ENCODE measurements around the gene LAMTOR2. TPM values are rescaled to one million over a fixed set of nuclear protein-coding genes. Genes with fewer than 3 reads are reported as not detected.
A peak's percentile ranks its signal among the peaks of the same experiment; 100 is the strongest.
"Not testable (repeated sequence)": the region's sequence is repeated elsewhere in the genome, so short reads cannot be mapped to it uniquely, and the experiment has no call there.

LAMTOR2 gene
- total and polyA plus RNA-seq, 2 experiments from 2014 or later, result 75.5 to 199 TPM

DNA sequence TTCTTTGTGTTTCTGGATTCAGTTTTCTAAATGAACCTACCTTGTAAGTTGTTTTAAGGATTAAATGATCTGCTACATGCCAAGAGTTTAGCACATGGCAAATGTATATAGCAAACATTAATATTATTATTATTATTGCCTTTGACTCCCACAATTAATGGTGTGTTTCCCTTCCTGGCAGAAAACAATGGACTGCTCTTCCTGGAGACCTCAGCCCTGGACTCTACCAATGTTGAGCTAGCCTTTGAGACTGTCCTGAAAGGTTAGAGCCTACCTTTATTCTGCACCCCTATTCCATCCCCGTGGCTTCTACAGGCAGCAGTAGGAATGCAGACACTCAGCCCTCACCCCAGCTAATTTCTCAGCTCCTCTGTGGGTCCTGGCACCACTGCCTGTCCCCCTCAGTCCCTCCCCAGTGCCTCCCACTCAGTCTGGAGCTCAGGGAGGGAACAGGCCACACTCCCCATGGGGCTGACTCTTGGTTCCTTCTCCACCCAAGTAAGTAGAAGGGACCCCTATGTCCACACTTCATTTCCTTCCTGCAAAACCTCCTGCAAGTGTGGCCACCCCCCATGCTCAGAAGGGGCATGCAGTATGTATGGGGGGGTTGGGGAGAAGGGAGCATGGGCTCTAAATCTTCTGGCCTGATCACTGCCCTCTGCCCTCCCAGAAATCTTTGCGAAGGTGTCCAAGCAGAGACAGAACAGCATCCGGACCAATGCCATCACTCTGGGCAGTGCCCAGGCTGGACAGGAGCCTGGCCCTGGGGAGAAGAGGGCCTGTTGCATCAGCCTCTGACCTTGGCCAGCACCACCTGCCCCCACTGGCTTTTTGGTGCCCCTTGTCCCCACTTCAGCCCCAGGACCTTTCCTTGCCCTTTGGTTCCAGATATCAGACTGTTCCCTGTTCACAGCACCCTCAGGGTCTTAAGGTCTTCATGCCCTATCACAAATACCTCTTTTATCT, 15.2 kb downstream of the LAMTOR2 start:
- TF ChIP-seq, protein P1, sequence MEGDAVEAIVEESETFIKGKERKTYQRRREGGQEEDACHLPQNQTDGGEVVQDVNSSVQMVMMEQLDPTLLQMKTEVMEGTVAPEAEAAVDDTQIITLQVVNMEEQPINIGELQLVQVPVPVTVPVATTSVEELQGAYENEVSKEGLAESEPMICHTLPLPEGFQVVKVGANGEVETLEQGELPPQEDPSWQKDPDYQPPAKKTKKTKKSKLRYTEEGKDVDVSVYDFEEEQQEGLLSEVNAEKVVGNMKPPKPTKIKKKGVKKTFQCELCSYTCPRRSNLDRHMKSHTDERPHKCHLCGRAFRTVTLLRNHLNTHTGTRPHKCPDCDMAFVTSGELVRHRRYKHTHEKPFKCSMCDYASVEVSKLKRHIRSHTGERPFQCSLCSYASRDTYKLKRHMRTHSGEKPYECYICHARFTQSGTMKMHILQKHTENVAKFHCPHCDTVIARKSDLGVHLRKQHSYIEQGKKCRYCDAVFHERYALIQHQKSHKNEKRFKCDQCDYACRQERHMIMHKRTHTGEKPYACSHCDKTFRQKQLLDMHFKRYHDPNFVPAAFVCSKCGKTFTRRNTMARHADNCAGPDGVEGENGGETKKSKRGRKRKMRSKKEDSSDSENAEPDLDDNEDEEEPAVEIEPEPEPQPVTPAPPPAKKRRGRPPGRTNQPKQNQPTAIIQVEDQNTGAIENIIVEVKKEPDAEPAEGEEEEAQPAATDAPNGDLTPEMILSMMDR (IDR thresholded peaks at IDR 0.05; ENCODE audit: low read depth, low read length), result no peak
- no peaks in the 10 kb centered on the region for H3K27me3 ChIP-seq

DNA sequence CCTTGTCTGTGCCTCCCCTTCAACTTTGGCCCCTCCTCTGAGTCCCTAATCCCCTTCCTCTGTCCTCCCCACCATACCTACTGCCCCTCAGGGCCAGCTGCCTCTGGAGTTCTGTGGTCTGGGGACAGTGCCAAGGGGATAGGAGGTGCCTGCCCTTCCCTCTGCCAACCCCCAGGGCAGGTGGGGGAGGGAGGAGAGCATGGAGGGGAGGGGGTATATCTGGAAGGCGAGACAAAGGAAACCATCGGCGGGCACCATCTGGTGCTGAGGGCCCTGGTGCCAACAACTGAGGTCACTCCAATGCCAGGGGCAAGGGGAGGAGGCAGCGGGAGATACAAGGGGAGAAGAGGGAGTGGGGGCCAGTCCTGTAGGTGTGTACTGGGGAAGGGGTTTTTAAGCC, 16.0 kb downstream of the LAMTOR2 start:
- Histone ChIP-seq H3K4me1 (ENCODE audit: low read depth) (peaks cover 39% of the 10 kb centered on the region), H3K36me3 (peaks cover 4% of the 10 kb centered on the region), H3K27me3 (no peaks in the 10 kb centered on the region), H3K9me3 (ENCODE audit: low read depth) (no peaks in the 10 kb centered on the region), H3K27ac (peak overlapping the region; percentile 20), H3K4me3 (no peak overlapping the region)
- no peak for DNase-seq (ENCODE audit: low read depth in 1 of 2, low spot score in 1 of 2)
- TF ChIP-seq, protein P1 (IDR thresholded peaks at IDR 0.05; ENCODE audit: low read depth, low read length), result no peak

More for the DNA sequence above, 15.2 kb downstream of the LAMTOR2 start:
- DNase-seq (ENCODE audit: low read depth in 1 of 2, low spot score in 1 of 2), result no peak
- H3K4me1 ChIP-seq (ENCODE audit: low read depth), result peaks cover 31% of the 10 kb centered on the region
- peak overlapping the region; percentile 20 for H3K27ac ChIP-seq
- H3K4me3 ChIP-seq, result no peak overlapping the region
- H3K9me3 ChIP-seq (ENCODE audit: low read depth), result no peaks in the 10 kb centered on the region
- H3K36me3 ChIP-seq, result peaks cover 4% of the 10 kb centered on the region

DNA sequence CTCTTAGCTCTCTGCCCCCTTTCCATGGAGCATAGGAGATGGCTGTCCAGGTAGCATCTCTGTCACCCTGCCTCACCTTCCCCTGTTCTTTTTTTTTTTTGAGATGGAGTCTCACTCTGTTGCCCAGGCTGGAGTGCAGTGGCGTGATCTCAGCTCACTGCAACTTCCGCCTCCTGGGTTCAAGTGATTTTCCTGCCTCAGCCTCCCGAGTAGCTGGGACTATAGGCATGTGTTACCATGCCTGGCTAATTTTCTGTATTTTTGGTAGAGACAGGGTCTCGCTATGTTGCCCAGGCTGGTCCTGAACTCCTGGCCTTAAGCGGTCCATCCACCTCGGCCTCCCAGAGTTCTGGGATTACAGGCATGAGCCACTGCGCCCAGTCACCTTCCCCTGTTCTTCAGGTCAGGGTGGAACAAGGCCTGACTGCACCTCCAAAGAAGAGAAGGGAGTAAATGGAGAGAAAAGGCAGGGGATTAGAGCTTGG, 16.8 kb downstream of the LAMTOR2 start:
- H3K36me3 ChIP-seq; H3K9me3 ChIP-seq (ENCODE audit: low read depth); H3K4me3 ChIP-seq; H3K27me3 ChIP-seq; DNase-seq (ENCODE audit: low read depth in 1 of 2, low spot score in 1 of 2): not testable (repeated sequence)
- H3K4me1 ChIP-seq (ENCODE audit: low read depth), result peaks cover 47% of the 10 kb centered on the region
- peak overlapping the region; percentile 81 for H3K27ac ChIP-seq

DNA sequence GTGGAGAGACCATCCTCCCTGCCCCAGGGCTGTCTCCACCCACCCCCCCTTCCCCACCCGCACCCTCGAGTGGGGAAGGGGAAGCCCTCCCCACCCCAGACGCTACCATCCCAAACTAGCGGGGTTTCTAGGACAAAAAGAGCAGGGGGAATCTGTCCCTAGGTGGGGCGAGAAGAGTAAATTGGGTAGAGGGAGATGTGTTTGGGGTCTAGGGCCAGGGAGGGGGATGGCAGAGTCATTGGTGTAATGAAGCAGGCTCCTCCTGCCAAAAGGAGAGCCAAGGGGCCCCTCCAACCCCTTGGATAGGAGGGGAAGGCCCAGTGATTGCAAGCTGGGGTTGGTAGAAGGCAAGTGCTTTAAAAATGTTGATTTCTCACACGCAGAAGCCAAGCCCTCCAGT, 17.7 kb downstream of the LAMTOR2 start:
- peaks cover 54% of the 10 kb centered on the region for H3K4me1 ChIP-seq (ENCODE audit: low read depth)
- no peak overlapping the region for H3K4me3 ChIP-seq
- peak overlapping the region; percentile 81 for H3K27ac ChIP-seq
- DNase-seq (ENCODE audit: low read depth in 1 of 2, low spot score in 1 of 2), result no peak
- no peaks in the 10 kb centered on the region for H3K27me3 ChIP-seq
- TF ChIP-seq, protein P1 (IDR thresholded peaks at IDR 0.05; ENCODE audit: low read depth, low read length), result no peak
- H3K9me3 ChIP-seq (ENCODE audit: low read depth), result no peaks in the 10 kb centered on the region
- peaks cover 15% of the 10 kb centered on the region for H3K36me3 ChIP-seq

DNA sequence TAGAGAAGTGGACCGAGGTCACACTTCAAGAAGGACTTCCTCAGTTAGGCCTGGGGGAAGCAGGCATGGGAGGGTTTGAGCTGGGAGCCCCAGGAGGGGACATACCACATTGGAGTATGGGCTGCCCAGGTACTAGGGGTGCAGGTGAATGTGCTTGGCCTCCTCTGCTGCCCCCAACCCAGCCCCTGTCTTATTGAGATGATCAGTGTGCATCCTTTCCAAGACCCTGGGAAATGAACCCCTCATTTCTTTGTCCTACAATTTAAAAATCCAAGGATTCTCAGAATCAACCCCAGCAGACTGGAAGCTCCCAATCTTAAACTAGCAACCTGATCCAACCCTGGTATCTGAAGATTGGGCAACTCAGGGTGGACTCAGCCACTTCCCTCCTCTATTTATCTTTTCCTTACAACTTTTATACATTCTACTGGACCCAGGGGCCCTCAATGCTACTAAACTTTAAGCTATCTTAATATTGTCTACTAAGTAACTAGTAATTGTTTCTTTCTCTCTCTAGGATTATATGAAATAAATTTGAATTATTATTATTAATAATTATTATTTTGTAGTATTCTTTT, 18.6 kb downstream of the LAMTOR2 start:
- H3K27me3 ChIP-seq, result no peaks in the 10 kb centered on the region
- peaks cover 16% of the 10 kb centered on the region for H3K36me3 ChIP-seq
- peak overlapping the region; percentile 81 for H3K27ac ChIP-seq
- no peaks in the 10 kb centered on the region for H3K9me3 ChIP-seq (ENCODE audit: low read depth)
- TF ChIP-seq, protein P1 (IDR thresholded peaks at IDR 0.05; ENCODE audit: low read depth, low read length), result no peak
- no peak overlapping the region for H3K4me3 ChIP-seq
- DNase-seq (ENCODE audit: low read depth in 1 of 2, low spot score in 1 of 2), result no peak
- peaks cover 56% of the 10 kb centered on the region for H3K4me1 ChIP-seq (ENCODE audit: low read depth)

DNA sequence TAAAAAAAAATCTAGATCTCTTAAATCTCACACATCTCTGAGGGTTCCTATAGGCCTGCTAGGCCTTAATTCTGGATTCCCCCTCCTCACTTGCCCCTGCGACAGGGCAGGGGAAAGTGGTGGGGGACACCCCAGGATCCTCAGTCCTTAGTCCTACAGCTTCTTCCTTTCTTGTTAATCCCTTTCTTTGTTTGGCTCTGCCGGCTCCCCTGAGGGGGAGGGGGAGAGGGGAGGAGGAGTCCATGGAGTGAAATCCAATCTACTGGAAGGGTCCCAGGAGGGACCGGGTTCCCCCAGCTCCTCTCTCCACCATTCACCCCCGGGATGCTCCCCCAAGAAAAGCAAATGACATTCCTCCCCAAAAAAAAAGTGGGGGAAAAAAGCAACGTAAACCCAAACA, 19.2 kb downstream of the LAMTOR2 start:
- Histone ChIP-seq H3K27ac (peak overlapping the region; percentile 81), H3K4me1 (ENCODE audit: low read depth) (peaks cover 60% of the 10 kb centered on the region), H3K27me3 (no peaks in the 10 kb centered on the region), H3K9me3 (ENCODE audit: low read depth) (no peaks in the 10 kb centered on the region), H3K36me3 (peaks cover 16% of the 10 kb centered on the region), H3K4me3 (no peak overlapping the region)
- TF ChIP-seq, protein P1 (IDR thresholded peaks at IDR 0.05; ENCODE audit: low read depth, low read length), result no peak
- peak in 1 of 2 donors; percentile 57 for DNase-seq (ENCODE audit: low read depth in 1 of 2, low spot score in 1 of 2)
